HepG2 (cell line): ENCODE measurements around the gene CAMTA1. TPM values are rescaled to one million over a fixed set of nuclear protein-coding genes. Genes with fewer than 3 reads are reported as not detected.

Experiments
- ATAC-seq: fragments of 200-7000 bp; cut with Tn5 transposase; 3 replicates; pipeline ENCODE4 v1.9.1; 2020; ENCODE audit warnings: mild to moderate bottlenecking, moderate library complexity
- BruUV-seq: library from RNA; stranded (reverse); fragments of 400-500 nt; replicated peaks from 2 replicates; lab custom pipeline; 2021; lab: Mats Ljungman, UMichigan
- CTCF ChIA-PET: fragments of 300-600 bp; formaldehyde crosslinking; extraction: SDS; loops from one replicate; lab custom pipeline; 2021; ENCODE audit warnings: low total read pairs, inconsistent platforms, low intra/inter-chr PET ratio; lab: Yijun Ruan, JAX
- POLR2A ChIA-PET: fragments of 350-600 bp; sonication (Branson Sonifier 250); formaldehyde crosslinking; loops from one replicate; lab custom pipeline; 2020; ENCODE audit warnings: antibody characterized with exemption, inconsistent platforms; lab: Yijun Ruan, JAX
- DNase-seq: peaks from one replicate; pipeline ENCODE4 v3.0.0-alpha.2; 2015; ENCODE audit warnings: low spot score
- FAIRE-seq: peaks from 3 replicates; lab custom pipeline; 2011; peaks lifted over from hg19 to GRCh38; lab: Jason Lieb, UNC
- H2AFZ ChIP-seq: one replicate; pipeline ENCODE4 v1.6.1; 2011; ENCODE audit warnings: low read length, inconsistent platforms
- H3K27ac ChIP-seq: fragments of 300-600 bp; 3 replicates; pipeline ENCODE4 v1.8.0; 2011; ENCODE audit warnings: mixed run types, mild to moderate bottlenecking, mixed read lengths, low read length, inconsistent platforms; ENCODE audit not compliant: insufficient read depth; ENCODE audit errors: extremely low read length
- H3K27me3 ChIP-seq, 2 experiments: fragments of 200-600 bp in 1 of 2; 2 replicates in 1 of 2; 3 replicates in 1 of 2; pipeline versions ENCODE4 v1.6.0 to v1.8.0; 2011; ENCODE audit warnings: low read length in 2 of 2, mild to moderate bottlenecking in 2 of 2, moderate library complexity in 2 of 2, inconsistent platforms in 1 of 2; ENCODE audit not compliant: insufficient read depth in 2 of 2, control insufficient read depth in 1 of 2
- H3K36me3 ChIP-seq, 2 experiments: fragments of 200-600 bp in 1 of 2; replicated peaks in 1 of 2; 2 replicates in 1 of 2; 3 replicates in 1 of 2; pipeline versions ENCODE4 v1.5.1 to v1.8.0; 2011; ENCODE audit warnings: low read length in 2 of 2, inconsistent platforms in 1 of 2; ENCODE audit not compliant: insufficient read depth in 2 of 2, control insufficient read depth in 1 of 2
- H3K4me1 ChIP-seq: 2 replicates; pipeline ENCODE4 v1.5.1; 2012; ENCODE audit warnings: low read length, inconsistent platforms; ENCODE audit not compliant: insufficient read depth
- H3K4me2 ChIP-seq: 2 replicates; pipeline ENCODE4 v1.6.0; 2011; ENCODE audit warnings: low read depth, low read length, inconsistent platforms
- H3K4me3 ChIP-seq, 3 experiments: fragments of 200-600 bp in 1 of 3; sonication (generic), shearing (Covaris generic) in 1 of 3; replicated peaks in 1 of 3; 2 replicates each; pipeline ENCODE4 v1.5.1; 2011 to 2016; ENCODE audit warnings: low read length in 3 of 3, inconsistent platforms in 2 of 3, low read depth in 2 of 3, mild to moderate bottlenecking in 2 of 3, control low read depth in 1 of 3, mixed read lengths in 1 of 3; ENCODE audit not compliant: insufficient read depth in 1 of 3
- H3K79me2 ChIP-seq: one replicate; pipeline ENCODE4 v1.6.1; 2011; ENCODE audit warnings: low read length, inconsistent platforms; ENCODE audit not compliant: insufficient read depth
- H3K9ac ChIP-seq: 2 replicates; pipeline ENCODE4 v1.6.0; 2011; ENCODE audit warnings: mild to moderate bottlenecking, low read depth, low read length, inconsistent platforms; ENCODE audit not compliant: insufficient read depth
- H3K9me3 ChIP-seq: 2 replicates; pipeline ENCODE4 v1.5.1; 2012; ENCODE audit warnings: mild to moderate bottlenecking, low read length
- H4K20me1 ChIP-seq: 2 replicates; pipeline ENCODE4 v1.6.0; 2011; ENCODE audit warnings: inconsistent platforms, mild to moderate bottlenecking, low read length, moderate library complexity; ENCODE audit not compliant: insufficient read depth
- ETS1 ChIP-seq: sonication (generic); formaldehyde crosslinking; IDR thresholded peaks from 2 replicates; pipeline ENCODE4 v1.4.0; 2020; ENCODE audit warnings: missing genetic modification reagents
- HNF1B ChIP-seq: sonication (generic); formaldehyde crosslinking; IDR thresholded peaks from 2 replicates; pipeline ENCODE4 v1.5.1; 2020; ENCODE audit warnings: mild to moderate bottlenecking, moderate library complexity, missing genetic modification reagents
- SOX13 ChIP-seq, 3 experiments: fragments of 450-650 bp in 1 of 3; sonication (generic) in 1 of 3; formaldehyde crosslinking in 1 of 3; IDR thresholded peaks in 2 of 3; conservative IDR thresholded peaks in 1 of 3; 2 replicates each; pipeline versions ENCODE4 v1.5.0 to v1.6.1; 2016 to 2020; ENCODE audit warnings: antibody characterized with exemption in 1 of 3, mild to moderate bottlenecking in 1 of 3, missing compliant biosample characterization in 1 of 3, missing genetic modification reagents in 1 of 3, moderate library complexity in 1 of 3
- ZNF703 ChIP-seq: sonication (generic); formaldehyde crosslinking; IDR thresholded peaks from 2 replicates; pipeline ENCODE4 v1.5.1; 2020; ENCODE audit warnings: missing genetic modification reagents, mild to moderate bottlenecking, moderate library complexity, borderline replicate concordance
- WGBS: methylation state at CpG from one replicate; pipeline ENCODE4 v1.1.6; 2017; ENCODE audit warnings: low lambda C conversion rate; 5-methylcytosine and 5-hydroxymethylcytosine counted together
- in situ Hi-C: cut with HindIII; loops from 2 replicates; pipeline ENCODE4 v1.10.0; 2017; ENCODE audit warnings: low pct_unique_long_range_greater_than_20kb; ENCODE audit not compliant: extremely low pct_ligation_motif_present
- intact Hi-C: fragments of 100-400 bp; cut with micrococcal nuclease; formaldehyde crosslinking; loops from one replicate; pipeline ENCODE4 v1.10.0; 2022; ENCODE audit not compliant: unreplicated experiment
- polyA plus RNA-seq, 8 experiments: library from polyadenylated mRNA; depleted of rRNA in 3 of 8; stranded (reverse) in 7 of 8; unstranded in 1 of 8; fragments of >200 nt; fragmentation: Illumina TruSeq in 4 of 8; extraction: Trizol in 4 of 8; gene quantifications; 2 replicates each; pipeline versions ENCODE4 v1.2.1 to v1.2.3, GENCODE V29; 2011 to 2016; ENCODE audit warnings: low read depth in 4 of 8, missing spikeins in 1 of 8, mixed read lengths in 1 of 8; ENCODE audit not compliant: insufficient read depth in 1 of 8
- total RNA-seq, 5 experiments: library from RNA; depleted of rRNA; stranded (reverse); fragments of >200 nt; fragmentation: Illumina TruSeq; extraction: Trizol; gene quantifications; 2 replicates each; pipeline ENCODE4 v1.2.3, GENCODE V29; 2016; ENCODE audit warnings: low read depth in 1 of 5

Gene CAMTA1
- total and polyA plus RNA-seq, 2 of the 13 experiments (the other 11 are each of a cell fraction or from before 2014, with no cell fraction given) = 25.0 to 36.4 TPM

DNA sequence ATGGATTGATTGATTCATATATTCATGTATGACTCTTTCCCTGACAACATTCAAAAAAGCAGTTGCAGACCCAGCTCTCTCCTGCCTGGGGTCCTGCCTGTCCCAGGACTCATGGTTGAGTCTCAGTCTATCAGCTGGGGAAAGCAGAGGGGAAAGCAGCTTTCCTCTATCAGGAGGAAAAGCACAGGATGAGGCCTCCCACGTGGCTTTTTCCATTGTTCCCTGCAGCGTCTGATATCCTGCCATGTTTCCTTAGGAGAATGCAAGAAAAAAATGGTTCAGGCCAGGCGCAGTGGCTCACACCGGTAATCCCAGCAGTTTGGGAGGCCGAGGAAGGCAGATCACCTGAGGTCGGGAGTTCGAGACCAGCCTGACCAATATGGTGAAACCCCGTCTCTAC is 852.8 kb downstream of the CAMTA1 start:
- no peak overlapping the region for H3K4me3 ChIP-seq
- H3K27ac ChIP-seq = no peak overlapping the region
- no peaks in the 10 kb centered on the region for H4K20me1 ChIP-seq
- no peak for TF ChIP-seq ETS1 (CRISPR knock-in tag)
- no peak for TF ChIP-seq ZNF703
- no peak for TF ChIP-seq SOX13 (IDR thresholded peaks at IDR 0.05)
- no peak for TF ChIP-seq SOX13 (CRISPR knock-in tag; conservative IDR thresholded peaks at IDR 0.05 in 1 of 2, IDR thresholded peaks at IDR 0.05 in 1 of 2)
- TF ChIP-seq HNF1B (CRISPR knock-in tag) = no peak
- intact Hi-C loops (no loop called here), in situ Hi-C loops (loop anchor here (25.0 kb wide), 1 partner anchor 576 kb away; no protein-coding TSS in a partner anchor)
- peaks cover 18 to 70% of the 10 kb centered on the region in 2 experiments for H3K27me3 ChIP-seq
- ChIA-PET POLR2A (no interaction called here), CTCF (no interaction called here)
- H3K9ac ChIP-seq = no peak overlapping the region
- H3K4me2 ChIP-seq = no peak overlapping the region
- H3K4me1 ChIP-seq = no peaks in the 10 kb centered on the region
- FAIRE-seq = no peak
- H2AFZ ChIP-seq = no peak overlapping the region
- no peak for ATAC-seq
- DNase-seq = no peak
- no TSS peak for BruUV-seq
- no peaks in the 10 kb centered on the region for H3K9me3 ChIP-seq
- H3K79me2 ChIP-seq = no peaks in the 10 kb centered on the region
- no peaks in the 10 kb centered on the region for H3K36me3 ChIP-seq
- 30% methylated on average over 8 of the region's 8 CpGs for WGBS
